GM23338 (cell line): ENCODE results near the gene ABR. TPM values are rescaled to one million over a fixed set of nuclear protein-coding genes. Genes with fewer than 3 reads are reported as not detected.

Experiments used
- ATAC-seq: fragments of 200-7000 bp; cut with Tn5 transposase; 3 replicates; pipeline ENCODE4 v1.9.1; 2020
- DNase-seq: peaks from one replicate; pipeline ENCODE4 v3.0.0-alpha.2; 2015; ENCODE audit warnings: low spot score
- H2AFZ ChIP-seq: fragments of 200-600 bp; sonication (generic); 2 replicates; pipeline ENCODE4 v1.8.0; 2016; ENCODE audit warnings: antibody characterized with exemption, mild to moderate bottlenecking, moderate library complexity
- H3F3A ChIP-seq: fragments of 200-600 bp; sonication (generic); replicated peaks from 2 replicates; pipeline ENCODE4 v1.8.0; 2017; ENCODE audit warnings: antibody characterized with exemption, mixed run types, low read depth
- H3K27ac ChIP-seq: fragments of 200-600 bp; sonication (generic); 2 replicates; pipeline ENCODE4 v1.6.1; 2016; ENCODE audit warnings: low read depth
- H3K27me3 ChIP-seq: fragments of 200-600 bp; sonication (generic); 2 replicates; pipeline ENCODE4 v1.8.0; 2016; ENCODE audit warnings: mild to moderate bottlenecking, mixed run types, moderate library complexity; ENCODE audit not compliant: insufficient read depth
- H3K36me3 ChIP-seq: fragments of 200-600 bp; sonication (generic); 2 replicates; pipeline ENCODE4 v1.8.0; 2016; ENCODE audit warnings: mild to moderate bottlenecking; ENCODE audit not compliant: insufficient read depth
- H3K4me1 ChIP-seq: fragments of 200-600 bp; sonication (generic); 2 replicates; pipeline ENCODE4 v1.8.0; 2016; ENCODE audit warnings: mild to moderate bottlenecking, moderate library complexity; ENCODE audit not compliant: insufficient read depth
- H3K4me2 ChIP-seq: fragments of 200-600 bp; sonication (generic); 2 replicates; pipeline ENCODE4 v1.7.1; 2017; ENCODE audit warnings: mixed run types
- H3K4me3 ChIP-seq: fragments of 200-600 bp; sonication (generic); 2 replicates; pipeline ENCODE4 v1.6.1; 2016; ENCODE audit warnings: mixed run types
- H3K79me2 ChIP-seq: fragments of 200-600 bp; sonication (generic); replicated peaks from 2 replicates; pipeline ENCODE4 v1.8.0; 2017; ENCODE audit warnings: mild to moderate bottlenecking; ENCODE audit not compliant: insufficient read depth
- H3K9me2 ChIP-seq: fragments of 200-600 bp; sonication (generic); 2 replicates; pipeline ENCODE4 v1.8.0; 2017; ENCODE audit not compliant: insufficient read depth
- H4K20me1 ChIP-seq: fragments of 200-600 bp; sonication (generic); replicated peaks from 2 replicates; pipeline ENCODE4 v1.8.0; 2017; ENCODE audit warnings: mild to moderate bottlenecking; ENCODE audit not compliant: insufficient read depth
- H3K27ac Mint-ChIP-seq: 2 replicates; pipeline ENCODE4 v1.8.0; 2020; ENCODE audit warnings: inconsistent platforms, mild to moderate bottlenecking, moderate library complexity, mixed read lengths
- H3K27me3 Mint-ChIP-seq: 3 replicates; pipeline ENCODE4 v1.8.0; 2022; ENCODE audit warnings: low read depth, mild to moderate bottlenecking, moderate library complexity, mixed read lengths, inconsistent platforms; ENCODE audit not compliant: insufficient read depth, poor library complexity
- H3K36me3 Mint-ChIP-seq: 3 replicates; pipeline ENCODE4 v1.8.0; 2021; ENCODE audit warnings: low read depth, mild to moderate bottlenecking, inconsistent platforms, moderate library complexity, mixed read lengths
- H3K4me1 Mint-ChIP-seq: 3 replicates; pipeline ENCODE4 v1.8.0; 2020; ENCODE audit warnings: mild to moderate bottlenecking, inconsistent platforms, mixed read lengths
- H3K4me3 Mint-ChIP-seq: 3 replicates; pipeline ENCODE4 v1.8.0; 2021; ENCODE audit warnings: moderate library complexity, mild to moderate bottlenecking, inconsistent platforms, mixed read lengths
- H3K9me3 Mint-ChIP-seq: 3 replicates; pipeline ENCODE4 v1.8.0; 2020; ENCODE audit warnings: moderate library complexity, mild to moderate bottlenecking, inconsistent platforms, mixed read lengths
- CREB1 ChIP-seq: fragments of 250-450 bp; sonication (Bioruptor Pico); IDR thresholded peaks from 2 replicates; pipeline ENCODE4 v1.5.0; 2020; ENCODE audit warnings: low read depth, mild to moderate bottlenecking, moderate library complexity
- EZH2 ChIP-seq: fragments of 200-600 bp; sonication (generic); IDR thresholded peaks from one replicate; pipeline ENCODE4 v1.8.0; 2017; ENCODE audit warnings: antibody characterized with exemption, mild to moderate bottlenecking, low read depth; ENCODE audit not compliant: unreplicated experiment
- EZH2phosphoT487 ChIP-seq: fragments of 200-600 bp; sonication (generic); IDR thresholded peaks from one replicate; pipeline ENCODE4 v1.8.1; 2018; ENCODE audit warnings: antibody characterized with exemption; ENCODE audit not compliant: unreplicated experiment
- JUNB ChIP-seq: IDR thresholded peaks from one replicate; pipeline ENCODE4 v1.6.1; 2016; ENCODE audit warnings: antibody characterized with exemption; ENCODE audit not compliant: unreplicated experiment
- NANOG ChIP-seq: IDR thresholded peaks from 2 replicates; pipeline ENCODE4 v1.6.1; 2016; ENCODE audit warnings: antibody characterized with exemption, borderline replicate concordance
- POLR2AphosphoS5 ChIP-seq: IDR thresholded peaks from 2 replicates; pipeline ENCODE4 v1.6.1; 2016; ENCODE audit warnings: antibody characterized with exemption, low read depth
- REST ChIP-seq: IDR thresholded peaks from one replicate; pipeline ENCODE4 v1.6.1; 2018; ENCODE audit warnings: antibody characterized with exemption; ENCODE audit not compliant: unreplicated experiment
- STAT1 ChIP-seq: IDR thresholded peaks from one replicate; pipeline ENCODE4 v1.6.1; 2016; ENCODE audit warnings: antibody characterized with exemption; ENCODE audit not compliant: unreplicated experiment
- ZNF114 ChIP-seq: fragments of 250-450 bp; sonication (Bioruptor Pico); IDR thresholded peaks from 2 replicates; pipeline ENCODE4 v1.5.0; 2020; ENCODE audit warnings: mild to moderate bottlenecking, moderate library complexity
- ZNF331 ChIP-seq: fragments of 250-450 bp; sonication (Bioruptor Pico); IDR thresholded peaks from 2 replicates; pipeline ENCODE4 v1.5.0; 2020; ENCODE audit warnings: low read depth, mild to moderate bottlenecking, moderate library complexity
- ZNF462 ChIP-seq: fragments of 250-450 bp; sonication (Bioruptor Pico); IDR thresholded peaks from 2 replicates; pipeline ENCODE4 v1.5.0; 2020; ENCODE audit warnings: mild to moderate bottlenecking, moderate library complexity
- polyA plus RNA-seq: library from polyadenylated mRNA; unstranded; fragments of >200 nt; fragmentation: Nextera tagmentation; extraction: Ambion mirVana; gene quantifications from 2 replicates; pipeline ENCODE4 v1.2.1, GENCODE V29; 2016
- total RNA-seq: library from RNA; depleted of rRNA; stranded (reverse); fragments of >200 nt; shearing (Covaris generic); gene quantifications from 2 replicates; pipeline ENCODE4 v1.2.3, GENCODE V29; 2014
- TF ChIP-seq, protein P1 (sequence below), 2 experiments: fragments of 200-600 bp in 1 of 2; sonication (generic) in 1 of 2; conservative IDR thresholded peaks; 2 replicates each; pipeline versions ENCODE4 v1.5.1 to v1.6.1; 2016 to 2017; ENCODE audit warnings: antibody characterized with exemption in 2 of 2, low read depth in 2 of 2, mild to moderate bottlenecking in 2 of 2, moderate library complexity in 1 of 2
- TF ChIP-seq, protein P2 (sequence below): IDR thresholded peaks from 2 replicates; pipeline ENCODE4 v1.6.1; 2016; ENCODE audit warnings: antibody characterized with exemption

Gene ABR
- total and polyA plus RNA-seq, 2 experiments from 2014 or later: 15.0 to 27.7 TPM

DNA sequence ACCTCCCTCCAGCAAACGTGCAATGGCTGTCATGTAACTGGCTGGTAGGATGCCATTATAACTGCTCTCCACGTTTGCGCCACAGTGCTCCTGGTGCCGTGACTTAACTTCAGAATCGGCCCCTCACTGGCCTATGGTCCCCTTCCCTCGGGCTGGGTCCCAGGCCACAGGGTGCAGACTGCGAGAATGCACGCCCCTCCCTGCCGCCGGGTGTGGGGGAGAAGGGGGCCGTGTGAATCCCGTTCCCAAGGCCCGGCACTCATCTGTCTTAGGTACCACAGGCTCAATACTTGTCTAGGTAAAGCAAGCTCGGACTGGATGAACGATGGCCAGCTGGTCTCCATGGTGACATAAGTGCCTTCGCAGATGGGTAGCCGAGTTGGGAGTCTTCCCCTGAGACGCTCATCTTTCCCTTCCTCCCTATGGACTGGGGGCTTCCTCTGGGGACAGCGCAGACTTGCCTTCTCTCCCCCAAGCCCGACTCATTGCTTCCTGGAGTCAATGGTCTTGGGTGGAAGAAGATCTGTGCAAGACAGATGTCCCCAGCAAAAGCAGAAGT, 145.1 kb downstream of the ABR start:
- ATAC-seq (no peak), DNase-seq (no peak)
- Mint-ChIP-seq H3K36me3 (0 out of 3 replicates have a peak, but pooled peaks cover 3% of the 10 kb centered on the region), H3K27ac (no peak overlapping the region), H3K4me1 (peaks cover 14% of the 10 kb centered on the region; the same call in 2 of the 3 replicates), H3K27me3 (peaks cover 10% of the 10 kb centered on the region), H3K4me3 (no peak overlapping the region), H3K9me3 (peaks cover 3% of the 10 kb centered on the region; the same call in 2 of the 3 replicates)
- no peak overlapping the region for H3K4me2 ChIP-seq
- H3K9me2 ChIP-seq: no peaks in the 10 kb centered on the region
- H4K20me1 ChIP-seq: no peaks in the 10 kb centered on the region; the same call in 1 of the 2 replicates
- no peak overlapping the region for H2AFZ ChIP-seq
- no peaks in the 10 kb centered on the region for H3K4me1 ChIP-seq
- TF ChIP-seq REST (no peak), JUNB (no peak), NANOG (no peak), POLR2AphosphoS5 (no peak), EZH2phosphoT487 (no peak), STAT1 (no peak), ZNF114 (CRISPR knock-in tag) (no peak), CREB1 (CRISPR knock-in tag) (no peak), EZH2 (no peak), ZNF462 (CRISPR knock-in tag) (no peak), ZNF331 (CRISPR knock-in tag) (no peak)
- TF ChIP-seq, protein P1, sequence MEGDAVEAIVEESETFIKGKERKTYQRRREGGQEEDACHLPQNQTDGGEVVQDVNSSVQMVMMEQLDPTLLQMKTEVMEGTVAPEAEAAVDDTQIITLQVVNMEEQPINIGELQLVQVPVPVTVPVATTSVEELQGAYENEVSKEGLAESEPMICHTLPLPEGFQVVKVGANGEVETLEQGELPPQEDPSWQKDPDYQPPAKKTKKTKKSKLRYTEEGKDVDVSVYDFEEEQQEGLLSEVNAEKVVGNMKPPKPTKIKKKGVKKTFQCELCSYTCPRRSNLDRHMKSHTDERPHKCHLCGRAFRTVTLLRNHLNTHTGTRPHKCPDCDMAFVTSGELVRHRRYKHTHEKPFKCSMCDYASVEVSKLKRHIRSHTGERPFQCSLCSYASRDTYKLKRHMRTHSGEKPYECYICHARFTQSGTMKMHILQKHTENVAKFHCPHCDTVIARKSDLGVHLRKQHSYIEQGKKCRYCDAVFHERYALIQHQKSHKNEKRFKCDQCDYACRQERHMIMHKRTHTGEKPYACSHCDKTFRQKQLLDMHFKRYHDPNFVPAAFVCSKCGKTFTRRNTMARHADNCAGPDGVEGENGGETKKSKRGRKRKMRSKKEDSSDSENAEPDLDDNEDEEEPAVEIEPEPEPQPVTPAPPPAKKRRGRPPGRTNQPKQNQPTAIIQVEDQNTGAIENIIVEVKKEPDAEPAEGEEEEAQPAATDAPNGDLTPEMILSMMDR (conservative IDR thresholded peaks at IDR 0.05; ENCODE audit: low read depth in 2 of 2): no peak
- TF ChIP-seq, protein P2, sequence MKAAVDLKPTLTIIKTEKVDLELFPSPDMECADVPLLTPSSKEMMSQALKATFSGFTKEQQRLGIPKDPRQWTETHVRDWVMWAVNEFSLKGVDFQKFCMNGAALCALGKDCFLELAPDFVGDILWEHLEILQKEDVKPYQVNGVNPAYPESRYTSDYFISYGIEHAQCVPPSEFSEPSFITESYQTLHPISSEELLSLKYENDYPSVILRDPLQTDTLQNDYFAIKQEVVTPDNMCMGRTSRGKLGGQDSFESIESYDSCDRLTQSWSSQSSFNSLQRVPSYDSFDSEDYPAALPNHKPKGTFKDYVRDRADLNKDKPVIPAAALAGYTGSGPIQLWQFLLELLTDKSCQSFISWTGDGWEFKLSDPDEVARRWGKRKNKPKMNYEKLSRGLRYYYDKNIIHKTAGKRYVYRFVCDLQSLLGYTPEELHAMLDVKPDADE: no peak
- no peaks in the 10 kb centered on the region for H3F3A ChIP-seq
- no peaks in the 10 kb centered on the region for H3K79me2 ChIP-seq
- no peak overlapping the region for H3K27ac ChIP-seq
- no peak overlapping the region for H3K4me3 ChIP-seq
- H3K36me3 ChIP-seq: no peaks in the 10 kb centered on the region
- no peaks in the 10 kb centered on the region; the same call in 1 of the 2 replicates for H3K27me3 ChIP-seq
